ENCODE results near the gene SCIMP.
"Not testable (repeated sequence)": the region's sequence is repeated elsewhere in the genome, so short reads cannot be mapped to it uniquely, and the experiment has no call there.

SCIMP gene

DNA sequence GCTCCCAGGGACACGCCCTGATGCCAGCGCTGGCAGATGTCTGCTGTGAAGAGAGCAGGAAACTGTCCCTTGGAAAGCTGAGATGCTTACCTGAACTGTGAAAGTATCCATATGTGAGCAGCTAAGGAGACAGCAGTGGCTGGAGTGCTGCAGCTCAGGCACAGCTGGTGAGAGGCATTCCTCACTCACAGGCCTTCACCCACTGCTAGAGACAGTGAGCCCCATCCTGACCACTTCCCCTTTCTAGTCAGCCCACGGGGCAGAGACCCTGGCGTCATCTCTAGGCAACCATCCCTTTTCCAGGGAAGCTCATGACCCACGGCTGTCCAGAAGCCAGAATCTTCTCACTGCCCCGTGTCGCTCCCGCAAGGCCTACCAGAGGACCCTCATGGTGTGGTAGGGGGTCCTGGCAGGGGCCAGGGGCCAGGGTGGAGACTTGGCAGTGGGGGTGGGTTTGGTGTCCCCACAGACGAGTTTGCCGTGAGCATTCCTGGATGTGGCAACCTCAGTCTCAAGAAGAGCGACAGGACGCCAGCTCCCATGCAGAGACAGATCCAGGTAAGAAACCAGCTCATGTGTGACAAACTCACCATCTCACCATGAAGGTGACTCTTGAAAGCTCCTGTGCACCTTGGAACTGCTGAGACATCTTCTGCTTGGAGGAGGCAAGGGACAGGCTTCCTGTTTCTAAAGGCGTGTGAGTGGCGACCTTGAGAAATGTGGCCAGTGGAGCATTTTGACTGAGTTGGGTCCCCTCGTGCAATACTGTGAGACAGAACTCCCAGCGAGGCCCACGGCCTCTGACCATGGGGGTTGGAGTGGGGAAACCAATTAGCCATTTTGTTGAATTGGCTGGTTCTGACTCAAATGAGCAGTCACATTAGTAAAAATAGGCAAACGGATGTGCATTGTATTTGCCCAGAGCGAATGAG, at the start of gene SCIMP:
SCIMP (minus strand) TSS at position 216 of the 932 bp plus-strand sequence; CDS start at position 111, 105 bp downstream.
- no peak for DNase-seq

DNA sequence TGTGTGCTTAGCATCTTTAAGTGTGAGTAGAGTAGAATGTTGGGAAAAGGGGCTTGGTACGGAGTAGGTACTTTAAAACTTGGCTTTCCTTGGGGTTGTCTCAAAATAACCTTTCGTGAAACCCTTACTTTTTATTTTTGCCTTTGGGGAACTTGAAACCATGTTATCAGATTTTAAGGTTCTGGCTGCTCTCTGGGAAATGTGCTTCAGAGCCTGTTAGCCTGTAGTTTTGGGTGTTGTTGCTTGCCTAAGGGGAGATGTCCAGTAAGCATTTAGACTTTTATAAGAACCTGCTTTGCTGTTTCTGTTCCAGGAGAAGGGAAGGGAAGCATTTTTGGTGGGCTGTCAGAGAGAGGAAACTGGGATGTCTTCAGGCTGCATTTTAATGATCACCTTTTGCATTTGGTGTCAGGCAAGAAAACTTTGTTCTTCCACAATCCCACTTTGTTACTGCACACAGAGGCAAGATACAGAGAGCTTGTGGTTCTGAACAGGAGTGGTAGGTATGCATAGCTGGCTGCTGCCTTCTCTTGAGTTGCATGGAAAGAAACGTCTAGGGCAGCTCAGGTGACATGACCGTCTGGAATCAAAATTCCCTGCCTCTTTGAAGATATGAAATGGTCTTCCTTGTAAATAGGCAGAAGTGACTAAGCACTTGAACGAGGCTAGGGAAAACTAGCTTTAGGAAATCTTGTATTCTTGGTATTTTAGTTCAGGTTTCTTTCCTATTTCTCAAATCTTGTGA, 49.1 kb upstream of the SCIMP start:
- DNase-seq, result no peak

DNA sequence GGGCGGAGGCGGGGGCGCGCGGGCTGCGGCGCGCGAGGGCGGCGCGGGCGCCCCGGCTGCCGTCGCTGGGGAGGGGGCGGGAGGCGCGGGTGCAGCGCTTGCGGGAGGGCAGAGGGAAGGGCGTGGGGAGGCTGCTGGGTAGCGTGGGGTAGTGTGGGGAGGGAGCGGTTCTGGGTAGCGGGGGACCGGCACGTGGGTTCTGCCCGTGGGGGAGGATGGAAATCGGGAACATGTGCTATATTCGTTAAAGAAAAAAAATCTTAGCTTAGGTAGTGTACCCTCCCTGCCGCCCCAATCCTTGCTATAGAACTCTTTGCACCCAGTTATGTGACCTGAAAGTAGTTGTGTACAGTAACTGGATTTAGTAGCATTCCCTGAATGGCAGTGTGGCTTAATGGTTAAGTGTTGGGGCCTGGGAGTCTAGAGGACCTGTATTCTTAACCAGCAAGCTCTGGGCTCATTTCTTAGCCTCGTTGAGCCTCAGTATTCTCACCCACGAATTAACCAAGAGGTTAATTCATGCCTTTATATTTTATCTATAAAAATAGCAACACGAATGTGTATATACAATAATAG, 48.1 kb upstream of the SCIMP start:
- no peak for DNase-seq

DNA sequence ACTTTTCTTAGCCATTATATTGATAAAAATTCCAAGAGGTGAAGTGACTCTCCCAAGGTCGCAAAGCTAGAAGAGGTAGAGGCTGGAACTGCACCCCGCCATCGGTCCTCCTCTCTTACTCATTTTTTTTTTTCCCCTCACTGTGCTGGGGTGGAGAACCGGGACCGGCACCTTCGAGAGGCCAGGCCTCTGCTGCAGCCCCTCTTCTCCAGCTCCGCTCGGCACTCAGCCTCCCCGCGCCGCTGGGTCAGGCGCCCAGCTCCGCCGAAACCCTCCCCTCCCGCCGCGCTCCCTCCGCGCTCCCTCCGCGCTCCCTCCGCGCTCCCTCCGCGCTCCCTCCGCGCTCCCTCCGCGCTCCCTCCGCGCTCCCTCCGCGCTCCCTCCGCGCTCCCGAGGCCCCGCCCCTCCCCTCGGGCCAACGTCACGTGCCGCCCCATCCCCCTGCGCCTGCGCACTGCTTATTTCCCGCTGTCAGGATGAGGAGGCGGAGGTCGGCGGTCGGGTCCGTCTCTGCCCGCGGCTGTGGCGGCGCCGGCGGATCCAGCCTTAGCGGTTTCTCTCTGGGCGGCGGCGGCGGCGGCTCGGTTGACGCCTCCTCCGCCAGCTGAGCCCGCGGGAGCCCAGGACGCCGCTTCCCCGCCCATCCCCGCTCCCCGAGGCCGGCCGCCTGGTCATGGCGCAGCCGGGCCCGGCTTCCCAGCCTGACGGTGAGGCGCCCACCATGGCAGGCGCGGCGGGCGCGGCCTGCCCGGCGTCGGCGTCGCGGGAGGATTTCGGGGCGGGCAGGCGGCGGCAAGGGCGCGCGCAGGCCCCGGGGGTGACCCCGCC, 47.4 kb upstream of the SCIMP start, which contains the start of gene RABEP1:
RABEP1 (plus strand) TSS at position 471 of the 828 bp plus-strand sequence; CDS start at position 674, 203 bp downstream.
- peak; percentile 53 for DNase-seq

DNA sequence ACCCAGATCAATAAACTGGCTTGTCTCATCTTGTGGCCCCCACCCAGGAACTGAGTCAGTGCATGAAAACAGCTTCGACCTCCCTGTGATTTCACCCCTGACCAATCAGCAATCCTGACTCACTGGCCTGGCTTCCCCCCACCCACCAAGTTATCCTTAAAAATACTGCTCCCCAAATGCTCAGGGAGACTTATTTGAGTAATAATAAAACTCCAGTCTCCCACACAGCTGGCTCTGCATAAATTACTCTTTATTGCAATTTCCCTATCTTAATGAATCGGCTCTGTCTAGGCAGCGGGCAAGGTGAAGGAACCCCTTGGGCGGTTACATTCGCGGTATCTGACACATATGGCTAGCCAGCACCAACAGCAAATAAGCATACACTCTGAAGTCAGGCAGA, 37.7 kb upstream of the SCIMP start:
- DNase-seq, result no peak

DNA sequence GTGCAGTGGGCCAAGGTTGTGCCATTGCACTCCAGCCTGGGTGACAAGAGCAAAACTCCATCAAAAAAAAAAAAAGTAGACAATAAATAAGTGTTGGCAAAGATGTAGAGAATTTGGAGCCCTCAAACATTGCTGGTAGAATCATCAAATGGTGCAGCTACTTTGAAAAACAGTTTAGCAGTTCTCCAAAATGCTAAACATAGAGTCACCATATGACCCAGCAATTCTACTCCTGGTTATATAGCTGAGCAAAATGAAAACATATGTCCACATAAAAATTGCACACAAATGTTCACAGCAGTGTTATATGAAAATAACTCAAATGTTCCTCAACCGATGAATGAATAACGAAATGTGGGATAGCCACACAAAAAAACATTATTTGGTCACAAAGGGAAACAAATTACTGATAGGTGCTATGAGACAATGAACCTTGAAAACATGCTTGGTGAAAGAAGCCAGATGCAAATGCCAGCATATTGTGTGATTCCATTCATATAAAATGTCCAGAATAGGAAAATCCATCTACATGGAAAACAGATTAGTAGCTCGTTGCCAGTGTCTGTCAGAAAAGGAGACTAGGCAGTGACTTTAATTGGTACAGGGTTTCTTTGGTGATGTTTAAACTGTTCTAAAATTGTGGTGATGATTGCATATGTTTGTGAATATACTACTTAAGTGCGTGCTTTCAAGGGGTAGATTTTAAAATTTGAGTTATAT, 34.7 kb upstream of the SCIMP start:
- DNase-seq, result no peak

DNA sequence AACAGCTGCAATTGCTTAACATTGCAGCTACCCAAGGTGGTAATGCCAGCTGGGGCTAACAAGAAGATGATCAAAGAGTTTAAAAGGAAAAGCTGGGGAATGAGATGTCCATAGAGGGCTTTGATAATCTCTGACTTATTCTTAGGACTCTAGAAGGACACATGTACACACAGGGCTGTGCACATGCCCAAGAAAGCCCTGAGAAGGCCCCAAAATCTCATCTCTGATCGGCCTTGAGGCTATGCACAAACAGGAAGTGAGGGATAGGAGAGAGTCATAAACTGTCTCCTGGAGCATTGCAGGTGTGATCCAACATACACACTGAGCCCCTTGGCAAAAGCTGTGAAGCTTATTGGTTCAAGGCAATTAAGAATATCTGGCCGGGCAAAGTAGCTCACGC, 30.2 kb upstream of the SCIMP start:
- DNase-seq, result no peak

DNA sequence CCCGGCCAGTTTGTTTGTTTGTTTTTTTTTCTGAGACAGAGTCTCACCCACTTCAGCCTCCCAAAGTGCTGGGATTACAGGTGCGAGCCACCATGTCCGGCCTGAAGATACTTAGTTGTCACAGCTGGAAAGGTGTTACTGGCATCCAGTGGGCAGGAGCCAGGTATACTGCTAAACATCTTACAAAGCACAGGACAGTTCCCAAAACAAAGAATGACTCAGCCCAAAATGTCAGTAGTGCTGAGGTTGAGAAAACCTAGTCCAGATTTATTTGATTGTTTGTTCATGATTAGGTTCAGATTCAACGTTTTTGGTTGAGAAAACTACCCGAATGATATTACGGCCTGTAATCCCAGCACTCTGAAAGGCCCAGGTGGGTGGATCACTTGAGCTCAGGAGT, 28.8 kb upstream of the SCIMP start:
- no peak for DNase-seq

DNA sequence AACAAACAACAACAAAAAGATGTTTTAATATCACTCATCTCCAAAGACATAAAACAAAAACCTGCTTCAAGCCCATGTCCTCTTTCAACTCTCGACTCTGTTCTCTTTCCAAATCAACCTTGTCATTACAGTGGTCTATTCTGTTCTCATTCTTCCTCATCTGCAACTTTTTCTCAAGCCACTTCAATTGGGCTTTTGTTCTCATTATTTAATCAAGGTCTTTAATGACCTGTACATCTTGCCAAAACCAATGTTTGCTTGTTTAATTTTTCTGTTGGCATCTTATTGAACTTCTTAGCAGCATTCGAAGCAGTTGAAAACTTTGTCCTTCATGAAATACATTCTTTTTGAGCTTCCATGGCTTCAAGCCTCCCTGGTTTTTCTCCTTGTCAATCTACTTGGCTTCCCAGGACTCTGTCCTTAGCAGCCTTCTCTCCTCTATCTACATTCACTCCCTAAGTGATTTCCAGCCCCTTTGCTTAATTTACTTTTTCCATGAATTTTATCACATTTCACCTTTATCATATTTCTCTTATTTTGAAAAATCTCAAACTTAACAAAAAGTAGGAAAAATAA, 27.8 kb upstream of the SCIMP start:
- DNase-seq, result no peak

DNA sequence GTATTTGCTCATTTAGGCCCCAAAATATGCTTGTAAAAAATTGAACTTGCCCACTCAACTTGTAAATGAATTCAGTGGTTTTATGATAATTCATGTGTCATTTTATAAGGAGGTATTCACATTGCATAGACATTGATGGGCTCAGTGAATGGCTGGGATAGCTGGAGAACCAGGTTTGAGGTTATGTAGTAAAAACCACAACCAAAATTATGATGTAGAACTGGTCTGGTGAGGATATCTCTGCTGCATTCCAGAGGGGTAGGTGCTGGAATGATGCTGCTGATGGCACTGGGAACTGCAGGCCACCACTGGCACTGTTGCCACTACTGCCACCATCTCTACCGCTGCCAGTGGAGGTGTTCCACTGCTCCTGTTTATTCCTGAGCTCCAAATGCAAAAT, 25.9 kb upstream of the SCIMP start:
- DNase-seq, result no peak

DNA sequence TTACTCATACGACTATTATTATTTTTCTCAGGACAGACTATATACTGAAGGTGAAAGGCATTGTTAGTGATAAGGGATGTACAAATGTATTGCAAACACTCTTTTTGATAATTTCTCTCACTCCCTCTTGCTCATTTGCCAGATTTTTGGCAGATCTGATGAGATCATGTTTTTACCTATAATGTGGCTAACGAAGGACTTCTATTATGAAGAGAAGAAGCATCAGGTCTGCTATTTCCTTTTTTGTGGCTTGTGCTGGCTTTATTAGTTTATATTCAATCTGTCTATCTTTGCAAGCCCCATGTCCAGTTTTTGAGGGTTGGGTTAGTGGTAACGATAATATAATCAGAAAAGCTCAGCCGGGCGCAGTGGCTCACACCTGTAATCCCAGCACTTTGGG, 22.5 kb upstream of the SCIMP start:
- no peak for DNase-seq

DNA sequence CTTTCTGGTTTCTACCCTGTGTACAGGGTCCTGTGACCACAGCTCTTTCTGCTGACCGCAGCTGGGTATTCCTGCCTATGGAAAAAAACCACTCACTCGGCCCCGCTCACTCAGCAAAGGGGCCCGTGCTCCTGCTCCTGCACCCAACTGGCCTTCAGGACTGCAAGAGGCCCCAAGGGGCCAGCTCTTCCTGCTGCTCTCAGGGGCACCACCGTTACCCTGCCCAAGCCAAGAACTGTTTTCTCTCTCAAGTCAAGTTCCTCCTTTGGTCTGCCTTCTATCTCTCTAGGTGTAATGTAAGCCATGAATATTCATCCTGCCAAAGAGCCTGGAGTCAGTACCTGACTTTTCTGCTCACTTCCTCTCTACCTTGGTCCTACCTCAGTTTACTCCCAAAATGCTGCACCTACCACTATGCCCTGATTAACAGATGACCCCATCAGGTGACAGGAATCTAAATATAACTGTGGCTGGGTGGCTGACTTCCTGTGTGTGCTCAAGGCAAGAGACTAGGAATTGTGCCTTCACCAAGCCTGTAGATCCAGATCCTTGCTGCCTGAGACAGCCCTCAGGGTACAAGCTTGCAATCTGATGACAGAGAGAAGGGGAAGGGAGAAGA, 20.4 kb upstream of the SCIMP start:
- no peak for DNase-seq

DNA sequence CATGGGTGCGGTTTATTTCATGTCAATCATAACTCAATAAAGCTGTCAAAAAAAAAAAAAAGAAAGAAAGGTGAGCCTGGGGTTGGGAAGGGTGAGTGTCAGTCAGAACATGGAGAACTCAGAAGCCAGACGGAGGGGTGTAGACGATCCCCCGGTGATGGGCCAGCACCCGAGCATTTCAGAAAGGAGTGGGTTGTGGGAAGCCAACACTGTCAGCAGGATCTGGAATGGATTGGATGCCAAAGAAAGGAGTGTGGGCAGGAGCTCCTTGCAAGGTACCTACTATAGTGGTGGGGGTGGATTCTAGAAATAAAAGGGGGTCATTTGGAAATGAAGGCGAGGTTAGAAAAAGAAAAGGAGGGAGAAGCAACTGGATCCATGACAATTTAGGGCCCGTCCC, 19.8 kb upstream of the SCIMP start:
- no peak for DNase-seq

DNA sequence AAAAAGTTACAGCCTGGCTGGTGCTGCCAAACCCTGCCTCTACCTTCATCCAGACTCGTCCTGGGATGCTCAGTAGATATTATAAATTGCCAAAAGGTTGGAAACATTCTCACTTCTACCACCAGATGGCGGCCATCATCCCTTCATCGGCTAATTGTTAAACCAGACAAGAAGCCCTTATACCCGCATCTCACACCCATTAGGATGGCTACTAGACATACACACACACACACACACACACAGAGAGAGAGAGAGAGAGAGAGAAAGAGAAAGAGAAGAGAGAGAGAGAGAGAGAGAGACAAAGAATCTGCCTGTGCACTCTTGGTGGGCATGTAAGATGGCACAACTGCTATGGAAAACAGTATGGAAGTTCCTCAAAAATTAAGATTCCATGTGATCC, 15.0 kb upstream of the SCIMP start:
- DNase-seq, result peak; percentile 2

DNA sequence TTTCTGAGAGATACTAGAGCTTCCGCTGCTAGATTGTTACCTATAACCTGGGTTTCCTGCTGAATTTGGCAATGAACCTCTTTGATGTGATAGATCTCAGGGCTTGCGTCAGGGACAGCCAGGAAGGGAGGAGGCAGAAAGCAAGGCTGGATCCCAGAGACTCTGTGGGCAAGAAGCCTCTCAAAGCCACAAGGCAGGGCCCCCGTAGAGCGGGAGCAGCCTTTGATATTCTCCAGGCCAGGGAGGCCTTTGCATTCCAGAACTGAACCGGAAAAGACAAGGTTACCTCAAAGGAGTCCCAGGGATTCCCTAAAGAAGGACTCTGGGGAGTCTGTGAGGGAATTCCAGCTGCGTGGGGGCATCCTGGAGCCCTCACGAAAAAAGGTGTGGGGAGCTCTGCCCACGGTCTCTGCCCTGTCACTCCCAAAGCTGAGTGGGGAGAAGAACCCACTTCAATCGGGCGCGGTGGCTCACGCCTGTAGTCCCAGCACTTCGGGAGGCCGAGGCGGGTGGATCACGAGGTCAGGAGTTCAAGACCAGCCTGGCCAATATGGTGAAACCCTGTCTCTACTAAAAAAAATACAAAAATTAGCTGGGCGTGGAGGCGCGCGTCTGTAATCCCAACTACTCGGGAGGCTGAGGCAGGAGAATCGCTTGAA, 14.3 kb upstream of the SCIMP start:
- no peak for DNase-seq

DNA sequence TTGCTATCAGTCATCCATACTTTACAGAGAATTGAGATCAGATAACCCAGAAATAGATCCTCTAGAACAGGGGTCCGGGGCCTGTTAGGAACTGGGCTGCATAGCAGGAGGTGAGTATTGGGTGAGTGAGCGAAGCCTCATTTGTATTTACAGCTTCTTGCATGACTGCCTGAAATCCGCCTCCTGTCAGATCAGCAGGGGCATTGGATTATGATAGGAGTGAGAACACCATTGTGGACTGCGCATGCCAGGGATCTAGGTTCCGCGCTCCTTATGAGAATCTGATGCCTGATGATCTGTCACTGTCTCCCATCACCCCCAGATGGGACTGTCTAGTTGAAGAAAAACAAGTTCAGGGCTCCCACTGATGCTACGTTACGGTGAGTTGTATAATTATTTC, 13.0 kb upstream of the SCIMP start:
- DNase-seq, result no peak

DNA sequence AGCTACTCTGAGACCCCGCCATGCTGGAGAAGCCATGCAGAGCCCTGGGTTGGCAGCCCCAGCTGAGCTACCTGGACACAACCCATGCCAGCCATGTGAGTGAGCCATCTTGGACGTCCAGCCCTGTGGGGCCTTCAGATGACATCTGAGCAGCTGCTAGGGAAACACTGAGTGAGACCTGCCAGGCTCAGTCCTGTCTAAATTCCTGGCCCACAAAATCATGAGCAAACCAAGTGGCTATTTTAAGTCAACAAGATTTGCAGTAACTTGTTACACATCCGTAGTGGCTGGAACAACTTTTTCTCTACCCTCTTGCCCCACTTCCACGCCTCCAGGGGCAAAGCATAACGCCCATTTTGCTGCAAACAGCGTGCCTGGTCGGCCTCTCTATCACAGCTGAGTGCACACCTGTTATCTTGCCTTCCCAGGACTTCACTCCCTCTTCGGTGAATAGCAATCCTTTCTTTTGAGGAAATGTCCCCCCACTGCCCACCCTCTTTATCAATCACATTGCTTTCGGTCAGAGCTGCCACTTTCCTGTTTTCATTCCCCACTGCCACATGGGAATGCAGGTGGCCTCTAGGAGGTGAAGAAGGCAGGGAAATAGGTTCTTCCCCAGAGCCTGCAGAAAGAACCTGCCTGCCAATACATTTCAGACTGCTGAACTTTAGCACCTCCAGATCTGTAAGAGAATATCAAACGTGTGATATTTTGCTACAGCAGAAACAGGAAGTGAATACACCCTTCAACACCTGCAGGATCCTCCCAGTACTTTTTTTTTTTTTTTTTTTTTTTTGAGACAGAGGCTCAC, 7.4 kb upstream of the SCIMP start:
- DNase-seq, result no peak

DNA sequence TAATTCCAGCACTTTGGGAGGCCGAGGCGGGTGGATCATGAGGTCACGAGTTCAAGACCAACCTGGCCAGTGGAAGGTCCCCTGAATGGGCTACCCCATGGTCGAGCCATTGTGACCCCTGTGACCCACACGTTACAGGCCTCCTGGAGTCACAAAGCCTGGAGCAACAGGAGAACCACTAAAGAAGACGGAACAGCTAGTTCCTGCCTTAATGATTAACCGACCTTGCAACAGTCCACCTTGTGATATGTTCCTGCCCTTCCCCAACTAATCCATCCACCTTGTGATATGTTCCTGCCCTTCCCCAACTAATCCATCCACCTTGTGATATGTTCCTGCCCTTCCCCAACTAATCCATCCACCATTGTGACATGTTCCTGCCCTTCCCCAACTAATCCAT, 5.1 kb upstream of the SCIMP start:
- DNase-seq, result not testable (repeated sequence)

DNA sequence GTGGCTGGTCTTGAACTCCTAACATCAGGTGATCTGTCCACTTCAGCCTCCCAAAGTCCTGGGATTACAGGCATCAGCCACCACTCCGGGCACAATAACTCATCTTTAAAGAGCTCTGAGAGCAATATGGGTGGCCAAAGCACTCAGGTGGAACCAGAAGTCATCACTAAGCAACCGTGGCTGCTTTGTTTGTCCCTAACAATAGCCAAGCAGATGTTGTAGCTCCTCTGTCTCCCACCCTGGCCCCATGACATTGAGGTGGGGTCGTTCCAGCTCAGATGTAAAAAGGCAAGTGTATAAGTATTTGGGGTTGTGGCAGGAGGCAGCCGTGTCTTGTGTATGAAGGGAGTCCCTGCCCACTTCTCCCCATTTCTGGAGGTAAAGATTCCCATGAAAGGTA, 3.7 kb upstream of the SCIMP start:
- no peak for DNase-seq

DNA sequence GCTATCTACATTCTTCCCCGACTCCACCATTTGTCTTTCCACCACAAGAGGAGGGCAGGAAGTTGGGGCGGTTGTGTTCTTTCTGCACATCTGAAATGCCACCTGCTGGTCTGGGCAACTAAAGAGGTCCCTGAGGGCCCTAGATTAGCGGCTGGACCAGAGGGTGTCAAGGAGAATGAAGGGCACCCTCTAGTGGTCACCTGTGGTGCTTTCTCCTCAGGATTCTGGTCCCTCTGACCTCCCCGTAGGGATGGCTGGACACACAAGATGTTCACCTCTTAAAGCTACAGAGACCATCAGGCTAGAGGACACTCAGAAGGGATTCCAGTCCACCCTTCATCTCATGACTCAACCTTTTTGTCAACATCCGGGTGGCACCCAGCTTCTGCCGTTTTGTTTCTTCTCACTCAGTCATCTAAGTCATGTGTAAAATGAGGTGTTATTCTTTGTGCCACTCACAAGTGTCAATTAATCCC, 2.9 kb upstream of the SCIMP start:
- peak; percentile 31 for DNase-seq

Data from COR-L47 (cell line).